PC-9 (cell line): ENCODE data around the gene EPHB2. TPM values are rescaled to one million over a fixed set of nuclear protein-coding genes. Genes with fewer than 3 reads are reported as not detected.

Experiments used
- BruUV-seq: library from RNA; stranded (reverse); fragments of 400-500 nt; replicated peaks from 2 replicates; lab custom pipeline; 2021; lab: Mats Ljungman, UMichigan
- CTCF ChIA-PET: fragments of 300-600 bp; sonication (Branson Sonifier 250); formaldehyde crosslinking; loops from one replicate; lab custom pipeline; 2022; ENCODE audit warnings: antibody characterized with exemption; lab: Charles Lee
- POLR2A ChIA-PET: fragments of 300-600 bp; sonication (Branson Sonifier 250); formaldehyde crosslinking; loops from one replicate; lab custom pipeline; 2022; ENCODE audit warnings: antibody characterized with exemption; ENCODE audit not compliant: unreplicated experiment; lab: Charles Lee
- DNase-seq, 2 experiments: peaks; one replicate each; pipeline versions ENCODE4 v3.0.0 to v3.0.0-alpha.2; 2015 to 2022; ENCODE audit warnings: mixed read lengths in 1 of 2
- H2AFZ ChIP-seq: fragments of 200-600 bp; sonication (generic); 2 replicates; pipeline ENCODE4 v1.8.1; 2017; ENCODE audit warnings: antibody characterized with exemption
- H3F3A ChIP-seq: fragments of 200-600 bp; sonication (generic); 2 replicates; pipeline ENCODE4 v1.8.1; 2017; ENCODE audit warnings: antibody characterized with exemption, mild to moderate bottlenecking, low read depth; ENCODE audit not compliant: insufficient read depth
- H3K27ac ChIP-seq: fragments of 200-600 bp; sonication (generic); 2 replicates; pipeline ENCODE4 v1.6.1; 2016; ENCODE audit warnings: mixed run types
- H3K27me3 ChIP-seq: fragments of 200-600 bp; sonication (generic); 2 replicates; pipeline ENCODE4 v1.6.1; 2016; ENCODE audit warnings: low read depth, mixed run types; ENCODE audit not compliant: insufficient read depth
- H3K36me3 ChIP-seq: fragments of 200-600 bp; sonication (generic); 2 replicates; pipeline ENCODE4 v1.6.1; 2016; ENCODE audit warnings: low read depth, mixed run types
- H3K4me1 ChIP-seq: fragments of 200-600 bp; sonication (generic); replicated peaks from 2 replicates; pipeline ENCODE4 v1.6.1; 2016; ENCODE audit warnings: mixed run types; ENCODE audit not compliant: insufficient read depth
- H3K4me2 ChIP-seq: fragments of 200-600 bp; sonication (generic); 2 replicates; pipeline ENCODE4 v1.6.1; 2017; ENCODE audit warnings: mixed run types
- H3K4me3 ChIP-seq: fragments of 200-600 bp; sonication (generic); 2 replicates; pipeline ENCODE4 v1.6.1; 2016; ENCODE audit warnings: mixed run types
- H3K79me2 ChIP-seq: fragments of 200-600 bp; sonication (generic); 2 replicates; pipeline ENCODE4 v1.6.1; 2017; ENCODE audit warnings: low read depth, mixed run types
- H3K9me2 ChIP-seq: fragments of 200-600 bp; sonication (generic); 2 replicates; pipeline ENCODE4 v1.8.1; 2017; ENCODE audit warnings: mild to moderate bottlenecking; ENCODE audit not compliant: insufficient read depth
- H3K9me3 ChIP-seq: fragments of 200-600 bp; sonication (generic); 2 replicates; pipeline ENCODE4 v1.8.1; 2016; ENCODE audit warnings: low read depth; ENCODE audit not compliant: insufficient read depth
- H4K20me1 ChIP-seq: fragments of 200-600 bp; sonication (generic); 2 replicates; pipeline ENCODE4 v1.8.1; 2017; ENCODE audit not compliant: insufficient read depth
- CTCF ChIP-seq: fragments of 200-600 bp; sonication (generic); conservative IDR thresholded peaks from 2 replicates; pipeline ENCODE4 v1.6.1; 2017; ENCODE audit warnings: mixed run types, antibody characterized with exemption, mild to moderate bottlenecking, moderate library complexity
- EZH2 ChIP-seq: fragments of 200-600 bp; sonication (generic); IDR thresholded peaks from 2 replicates; pipeline ENCODE4 v1.8.0; 2017; ENCODE audit warnings: antibody characterized with exemption, low read depth
- intact Hi-C: fragments of 100-400 bp; cut with micrococcal nuclease; formaldehyde crosslinking; loops from one replicate; pipeline ENCODE4 v1.10.0; 2022; ENCODE audit not compliant: unreplicated experiment
- total RNA-seq: library from RNA; stranded (reverse); gene quantifications from 2 replicates; pipeline ENCODE4 v1.2.3, GENCODE V29; 2021

The EPHB2 gene
- total RNA-seq, 1 experiment from 2014 or later, result 26.7 TPM

- no peak overlapping the region for H2AFZ ChIP-seq
- H4K20me1 ChIP-seq, result no peaks in the 10 kb centered on the region
- DNase-seq, result no peak
- no peaks in the 10 kb centered on the region for H3K9me2 ChIP-seq
- H3K4me1 ChIP-seq, result no peaks in the 10 kb centered on the region
- H3K27me3 ChIP-seq, result no peaks in the 10 kb centered on the region
- ChIA-PET CTCF (no interaction called here), POLR2A (no interaction called here)
- H3F3A ChIP-seq, result no peaks in the 10 kb centered on the region
- H3K4me3 ChIP-seq, result no peak overlapping the region
- BruUV-seq, result no TSS peak
- no peak overlapping the region for H3K4me2 ChIP-seq
- H3K79me2 ChIP-seq, result no peaks in the 10 kb centered on the region
- no peaks in the 10 kb centered on the region for H3K36me3 ChIP-seq
- no peak overlapping the region for H3K27ac ChIP-seq
- TF ChIP-seq EZH2 (no peak), CTCF (no peak)
- intact Hi-C loops, result no loop called here
- no peaks in the 10 kb centered on the region for H3K9me3 ChIP-seq
Measured at GRCh38 chr1:22738069-22738435, 27.4 kb downstream of the EPHB2 start.

GRCh38 chr1:22738522-22738921 is 27.9 kb downstream of the EPHB2 start:
- Histone ChIP-seq H3K9me2 (no peaks in the 10 kb centered on the region), H3K36me3 (no peaks in the 10 kb centered on the region), H3K79me2 (no peaks in the 10 kb centered on the region), H3K27ac (no peak overlapping the region), H3F3A (no peaks in the 10 kb centered on the region), H3K27me3 (no peaks in the 10 kb centered on the region), H4K20me1 (no peaks in the 10 kb centered on the region), H3K4me2 (no peak overlapping the region), H3K4me1 (no peaks in the 10 kb centered on the region), H3K9me3 (no peaks in the 10 kb centered on the region), H2AFZ (no peak overlapping the region), H3K4me3 (no peak overlapping the region)
- CTCF ChIA-PET, result no interaction called here
- intact Hi-C loops, result no loop called here
- DNase-seq, result no peak
- no TSS peak for BruUV-seq
- TF ChIP-seq CTCF (no peak), EZH2 (no peak)
- POLR2A ChIA-PET, result interaction anchor here (0.6 kb wide), 1 partner anchor 26 kb away, joined by 7 read pairs; no protein-coding TSS in a partner anchor

GRCh38 chr1:22739648-22740385 is 29.2 kb downstream of the EPHB2 start:
- H3K4me2 ChIP-seq, result no peak overlapping the region
- no peak for DNase-seq
- BruUV-seq, result no TSS peak
- peaks cover 1% of the 10 kb centered on the region; the same call in 1 of the 2 replicates for H3F3A ChIP-seq
- H3K27me3 ChIP-seq, result no peaks in the 10 kb centered on the region
- CTCF ChIA-PET, result no interaction called here
- no peak overlapping the region for H2AFZ ChIP-seq
- intact Hi-C loops, result no loop called here
- no peaks in the 10 kb centered on the region for H3K9me2 ChIP-seq
- no peak overlapping the region for H3K27ac ChIP-seq
- H3K36me3 ChIP-seq, result no peaks in the 10 kb centered on the region
- POLR2A ChIA-PET, result interaction anchor here (0.8 kb wide), 1 partner anchor 12 kb away, joined by 10 read pairs; no protein-coding TSS in a partner anchor
- no peaks in the 10 kb centered on the region for H4K20me1 ChIP-seq
- no peaks in the 10 kb centered on the region for H3K79me2 ChIP-seq
- H3K9me3 ChIP-seq, result no peaks in the 10 kb centered on the region
- no peaks in the 10 kb centered on the region for H3K4me1 ChIP-seq
- no peak for TF ChIP-seq CTCF
- no peak overlapping the region for H3K4me3 ChIP-seq
